ENCODE data around the gene NRDE2.
"Not testable (repeated sequence)": the region's sequence is repeated elsewhere in the genome, so short reads cannot be mapped to it uniquely, and the experiment has no call there.

Gene NRDE2

DNA sequence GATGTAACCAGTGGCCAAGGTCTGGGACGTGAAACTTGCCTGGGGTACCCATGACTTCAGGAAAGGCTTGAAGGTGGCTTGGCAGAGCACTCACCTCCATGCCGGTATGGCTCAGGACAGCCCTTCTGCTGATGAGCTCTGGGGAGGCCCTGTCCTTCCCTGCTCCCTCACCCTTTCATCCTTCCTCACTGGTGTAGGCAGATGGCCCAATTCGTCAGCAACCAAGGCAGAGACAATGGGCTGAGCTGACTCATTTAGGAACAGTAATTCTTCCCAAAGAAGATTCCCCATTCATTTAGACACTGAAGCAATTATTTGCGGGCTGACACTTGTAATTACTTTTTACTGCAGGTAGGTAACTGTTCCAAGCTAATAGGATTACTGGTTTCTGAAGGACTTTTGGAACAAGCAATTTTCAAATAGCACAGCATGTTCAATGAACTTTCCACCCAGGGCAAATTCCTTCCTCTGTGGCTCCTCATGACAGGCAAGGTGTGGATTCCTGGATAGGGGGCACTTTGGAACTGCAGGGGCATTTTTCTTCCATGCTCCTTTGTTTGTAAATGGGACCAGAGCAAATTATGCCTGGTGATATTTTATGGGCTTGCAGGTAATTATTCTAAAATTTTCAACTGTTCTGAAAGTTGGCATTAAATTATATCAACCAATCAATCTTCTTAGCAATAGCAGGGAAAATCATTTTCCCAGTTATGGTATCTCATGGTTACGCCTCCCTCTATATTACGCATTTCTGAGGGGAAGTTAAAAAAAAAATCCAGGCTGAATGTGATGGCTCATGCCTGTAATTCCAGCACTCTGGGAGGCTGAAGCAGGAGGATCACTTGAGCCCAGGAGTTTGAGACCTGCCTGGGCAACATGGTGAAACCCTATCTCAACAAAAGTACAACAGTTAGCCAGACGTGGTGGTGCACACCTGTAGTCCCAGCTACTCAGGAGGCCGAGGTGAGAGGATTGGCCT lies 24.1 kb upstream of the NRDE2 start:
- Mint-ChIP-seq H3K4me3 (no peak overlapping the region), H3K4me1 (ENCODE audit: low read depth) (no peaks in the 10 kb centered on the region), H3K36me3 (ENCODE audit: low read depth) (no peaks in the 10 kb centered on the region), H3K27ac (no peak overlapping the region), H3K9me3 (no peaks in the 10 kb centered on the region), H3K27me3 (peaks cover 5% of the 10 kb centered on the region)

DNA sequence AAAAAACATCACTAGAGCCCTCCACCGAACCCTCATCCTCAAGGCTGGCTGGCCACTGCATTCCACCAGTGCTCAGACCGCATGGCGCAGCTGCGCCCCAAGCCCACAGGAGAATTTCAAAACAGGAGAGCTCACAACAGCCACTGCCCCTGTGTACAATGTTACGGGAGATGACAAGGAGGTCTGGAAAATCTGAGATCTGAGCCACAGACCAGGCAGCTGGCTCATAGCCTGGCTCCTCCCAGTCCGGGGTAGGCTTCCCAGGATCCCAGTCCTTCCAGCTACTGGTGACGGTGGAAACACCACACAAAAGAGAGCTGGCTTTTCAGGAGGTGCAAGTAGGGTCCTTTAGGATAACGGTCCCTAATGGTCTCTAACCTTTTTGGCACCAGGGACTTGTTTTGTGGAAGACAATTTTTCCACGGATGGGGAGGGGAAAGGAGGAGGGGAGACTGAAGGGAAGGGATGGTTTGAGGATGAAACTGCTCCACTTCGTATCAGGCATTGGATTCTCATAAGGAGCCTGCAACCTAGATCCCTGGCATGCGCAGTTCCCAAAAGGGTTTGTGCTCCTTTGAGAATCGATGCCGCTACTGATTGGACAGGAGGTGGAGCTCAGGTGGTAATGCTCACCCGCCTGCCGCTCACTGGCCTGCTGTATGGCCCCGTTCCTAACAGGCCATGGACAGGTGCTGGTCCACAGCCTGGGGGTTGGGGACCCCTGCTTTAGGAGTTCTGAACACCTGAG lies 23.0 kb upstream of the NRDE2 start:
- peaks cover 3% of the 10 kb centered on the region for H3K4me1 Mint-ChIP-seq (ENCODE audit: low read depth)
- H3K4me3 Mint-ChIP-seq: no peak overlapping the region
- no peaks in the 10 kb centered on the region for H3K36me3 Mint-ChIP-seq (ENCODE audit: low read depth)
- no peak overlapping the region for H3K27ac Mint-ChIP-seq
- peaks cover 5% of the 10 kb centered on the region for H3K27me3 Mint-ChIP-seq
- H3K9me3 Mint-ChIP-seq: no peaks in the 10 kb centered on the region

DNA sequence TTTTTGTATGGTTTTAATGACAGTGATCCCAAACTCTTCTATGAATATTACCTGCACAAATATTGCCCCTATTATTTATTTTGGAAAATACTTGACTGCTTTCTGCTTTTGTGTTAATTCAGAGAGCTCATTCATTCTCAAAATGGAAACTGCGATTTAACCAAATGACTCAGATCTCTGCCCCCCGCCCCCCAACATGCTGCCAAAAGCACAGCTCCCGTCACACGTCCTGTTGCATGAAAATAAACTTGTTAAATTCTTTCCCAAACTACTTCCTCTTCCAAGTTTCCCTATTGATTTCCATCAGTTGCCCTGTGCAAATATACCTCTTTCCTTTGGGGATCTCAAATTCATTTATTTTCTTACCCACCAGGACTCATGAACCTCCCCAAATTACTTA lies 18.0 kb upstream of the NRDE2 start:
- Mint-ChIP-seq H3K27me3 (no peaks in the 10 kb centered on the region), H3K4me1 (ENCODE audit: low read depth) (peaks cover 4% of the 10 kb centered on the region), H3K9me3 (no peaks in the 10 kb centered on the region), H3K27ac (no peak overlapping the region), H3K36me3 (ENCODE audit: low read depth) (no peaks in the 10 kb centered on the region), H3K4me3 (no peak overlapping the region)

DNA sequence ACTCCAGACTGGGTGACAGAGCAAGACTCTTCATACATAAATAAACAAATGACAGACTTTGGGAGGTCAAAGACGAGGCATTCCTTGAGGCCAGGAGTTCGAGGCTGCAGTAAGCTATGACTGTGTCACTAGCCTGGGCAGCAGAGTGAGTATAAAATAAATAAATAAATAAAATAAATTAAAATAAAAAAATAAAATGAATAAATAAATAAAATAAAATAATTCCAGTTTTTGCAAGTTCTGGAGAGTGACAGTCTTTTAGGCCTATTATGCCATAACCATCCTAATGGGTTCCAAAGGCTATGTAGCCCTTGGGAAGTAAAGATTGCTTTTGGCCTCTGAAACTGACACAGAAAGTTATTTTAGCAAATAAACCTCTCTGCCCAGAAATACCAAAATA lies 16.5 kb upstream of the NRDE2 start:
- Mint-ChIP-seq H3K4me3 (no peak overlapping the region), H3K36me3 (ENCODE audit: low read depth) (no peaks in the 10 kb centered on the region), H3K9me3 (no peaks in the 10 kb centered on the region), H3K27ac (no peak overlapping the region), H3K27me3 (no peaks in the 10 kb centered on the region), H3K4me1 (ENCODE audit: low read depth) (peaks cover 4% of the 10 kb centered on the region)

DNA sequence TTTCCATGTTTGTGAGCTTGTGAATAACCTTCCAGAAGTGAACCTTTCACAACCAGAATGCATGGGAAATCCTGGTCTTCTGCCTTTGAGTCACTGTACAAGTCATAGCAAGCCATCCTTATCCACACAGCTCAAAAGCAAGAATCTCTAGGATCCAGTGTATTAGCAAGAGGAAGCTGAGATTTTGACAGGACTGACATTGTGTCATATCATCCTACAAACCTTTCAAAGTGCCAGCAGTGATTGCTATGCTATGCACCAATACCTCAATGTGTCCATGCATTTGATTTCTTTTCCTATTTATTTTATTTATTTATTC lies 13.5 kb upstream of the NRDE2 start:
- H3K9me3 Mint-ChIP-seq: no peaks in the 10 kb centered on the region
- H3K27me3 Mint-ChIP-seq: no peaks in the 10 kb centered on the region
- H3K4me3 Mint-ChIP-seq: no peak overlapping the region
- H3K36me3 Mint-ChIP-seq (ENCODE audit: low read depth): no peaks in the 10 kb centered on the region
- H3K27ac Mint-ChIP-seq: no peak overlapping the region
- peaks cover 4% of the 10 kb centered on the region for H3K4me1 Mint-ChIP-seq (ENCODE audit: low read depth)

DNA sequence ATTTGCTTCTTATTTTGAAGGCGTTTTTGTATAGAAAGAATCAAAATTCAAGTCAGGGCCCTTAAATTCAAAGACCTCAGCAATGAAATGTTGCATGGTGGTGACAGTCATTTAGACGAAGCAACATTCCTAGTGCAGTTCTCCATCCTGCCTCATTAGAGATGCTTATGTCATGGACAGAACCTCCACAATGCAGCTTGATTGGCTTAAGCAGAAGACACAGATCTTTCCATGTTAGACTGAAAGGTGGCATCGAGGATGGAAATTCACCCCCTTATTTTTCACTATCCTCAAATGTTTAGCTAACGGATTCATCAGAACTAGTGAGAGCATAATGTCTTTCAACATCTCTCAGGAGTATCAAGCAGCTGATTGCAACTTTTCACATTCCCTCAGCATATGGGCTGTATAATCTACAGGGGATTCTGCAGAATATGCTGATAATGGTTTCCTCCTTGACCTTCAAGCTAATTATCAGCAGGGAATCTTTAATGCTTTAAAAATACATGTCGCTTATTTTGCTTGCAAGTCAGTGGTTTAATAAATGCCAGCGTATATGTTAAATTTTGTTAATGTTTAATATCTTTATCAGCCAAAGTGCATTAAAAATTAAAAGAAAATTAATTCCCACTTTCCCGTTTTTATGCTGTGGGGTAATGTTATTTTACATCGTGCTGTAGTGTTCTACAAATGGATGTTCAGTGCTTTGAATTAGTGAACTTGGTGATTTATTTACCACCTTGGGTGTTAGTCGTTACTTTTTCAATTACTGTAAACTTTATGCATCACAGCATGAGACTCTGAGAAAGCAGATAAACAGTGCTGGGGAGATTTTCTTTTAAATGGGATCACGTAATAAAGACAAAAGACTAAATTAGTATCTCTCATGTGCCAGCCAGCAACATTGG lies 12.8 kb upstream of the NRDE2 start:
- no peaks in the 10 kb centered on the region for H3K9me3 Mint-ChIP-seq
- no peak overlapping the region for H3K27ac Mint-ChIP-seq

DNA sequence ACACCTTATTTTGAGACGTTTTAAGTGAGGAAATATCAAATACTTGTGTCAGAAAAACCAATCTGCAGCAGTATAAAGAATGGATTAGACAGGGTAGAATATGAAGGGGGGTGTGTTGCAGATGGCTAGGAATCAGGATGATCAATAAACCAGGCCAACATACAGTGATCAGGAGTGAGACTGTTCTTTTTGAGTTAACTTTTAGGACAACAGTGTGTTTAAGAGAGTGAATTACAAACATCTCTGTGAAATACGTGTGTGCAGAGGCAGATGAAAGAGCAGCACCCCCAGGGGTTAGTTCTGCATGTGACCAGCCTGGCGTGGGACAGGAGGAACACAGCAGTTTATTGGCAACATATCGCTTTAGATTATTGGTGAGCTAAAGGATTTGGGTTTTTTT lies 10.6 kb upstream of the NRDE2 start:
- Mint-ChIP-seq H3K4me1 (ENCODE audit: low read depth) (no peaks in the 10 kb centered on the region), H3K27ac (no peak overlapping the region), H3K27me3 (peaks cover 16% of the 10 kb centered on the region), H3K4me3 (no peak overlapping the region), H3K9me3 (no peaks in the 10 kb centered on the region), H3K36me3 (ENCODE audit: low read depth) (no peaks in the 10 kb centered on the region)

More for the DNA sequence above, 12.8 kb upstream of the NRDE2 start:
- Mint-ChIP-seq H3K27me3 (peaks cover 4% of the 10 kb centered on the region), H3K36me3 (ENCODE audit: low read depth) (no peaks in the 10 kb centered on the region), H3K4me1 (ENCODE audit: low read depth) (no peaks in the 10 kb centered on the region), H3K4me3 (no peak overlapping the region)

DNA sequence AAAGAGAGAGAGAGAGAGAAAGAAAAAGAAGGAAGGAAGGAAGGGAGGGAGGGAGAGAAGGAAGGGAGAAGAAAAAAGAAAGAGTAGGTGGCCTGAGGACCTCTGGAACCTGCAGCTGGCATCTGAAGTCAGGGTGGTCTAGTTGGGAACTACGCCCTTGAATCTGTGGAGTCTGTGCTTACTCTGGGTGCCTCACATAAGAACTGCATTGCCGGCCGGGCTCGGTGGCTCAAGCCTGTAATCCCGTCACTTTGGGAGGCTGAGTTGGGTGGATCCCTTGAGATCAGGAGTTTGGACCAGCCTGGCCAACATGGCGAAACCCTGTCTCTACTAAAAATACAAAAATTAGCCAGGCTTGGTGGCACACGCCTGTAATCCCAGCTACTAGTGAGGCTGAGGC lies 10.0 kb upstream of the NRDE2 start:
- Mint-ChIP-seq H3K4me1 (ENCODE audit: low read depth) (no peaks in the 10 kb centered on the region), H3K4me3 (no peak overlapping the region), H3K36me3 (ENCODE audit: low read depth) (no peaks in the 10 kb centered on the region), H3K27ac (no peak overlapping the region), H3K27me3 (peaks cover 21% of the 10 kb centered on the region), H3K9me3 (no peaks in the 10 kb centered on the region)

DNA sequence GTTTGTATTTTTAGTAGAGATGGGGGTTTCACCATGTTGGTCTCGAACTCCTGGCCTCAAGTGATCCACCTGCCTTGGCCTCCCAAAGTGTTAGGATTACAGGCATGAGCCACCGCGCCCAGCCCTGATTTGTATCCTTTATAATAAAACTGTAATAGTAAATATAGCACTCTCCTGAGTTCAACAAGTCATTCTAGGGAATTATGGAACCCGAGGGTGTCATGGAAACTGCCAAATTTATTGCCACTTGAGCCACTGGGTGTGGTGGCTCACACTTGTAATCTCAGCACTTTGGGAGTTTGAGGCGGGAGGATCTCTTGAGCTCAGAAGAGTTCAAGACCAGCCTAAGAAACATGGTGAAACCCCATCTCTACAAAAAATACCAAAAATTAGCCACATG lies 9.5 kb upstream of the NRDE2 start:
- H3K27ac Mint-ChIP-seq; H3K36me3 Mint-ChIP-seq (ENCODE audit: low read depth); H3K9me3 Mint-ChIP-seq; H3K4me3 Mint-ChIP-seq; H3K4me1 Mint-ChIP-seq (ENCODE audit: low read depth): not testable (repeated sequence)
- peaks cover 22% of the 10 kb centered on the region for H3K27me3 Mint-ChIP-seq

DNA sequence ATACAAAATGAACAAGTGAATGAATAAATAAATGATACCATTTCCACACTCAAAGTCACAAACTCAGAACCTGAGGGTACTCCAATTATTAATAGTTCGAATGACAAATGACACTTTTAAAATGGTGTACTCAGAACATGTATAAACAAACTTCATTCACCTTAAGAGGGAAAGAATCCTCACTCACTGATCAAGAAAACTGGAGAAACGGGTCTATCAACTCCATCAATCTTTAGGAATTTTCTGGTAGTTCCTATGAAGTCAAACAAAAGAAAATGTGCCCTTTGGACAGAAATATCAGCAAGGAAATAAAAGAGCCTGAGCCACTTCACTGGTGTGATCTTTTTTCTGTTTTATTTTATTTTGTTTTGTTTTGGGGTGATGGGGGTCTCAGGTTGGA lies 5.2 kb upstream of the NRDE2 start:
- peaks cover 7% of the 10 kb centered on the region for H3K4me1 Mint-ChIP-seq (ENCODE audit: low read depth)
- H3K27me3 Mint-ChIP-seq: peaks cover 32% of the 10 kb centered on the region
- no peaks in the 10 kb centered on the region for H3K9me3 Mint-ChIP-seq
- H3K4me3 Mint-ChIP-seq: no peak overlapping the region
- H3K36me3 Mint-ChIP-seq (ENCODE audit: low read depth): no peaks in the 10 kb centered on the region
- no peak overlapping the region for H3K27ac Mint-ChIP-seq

DNA sequence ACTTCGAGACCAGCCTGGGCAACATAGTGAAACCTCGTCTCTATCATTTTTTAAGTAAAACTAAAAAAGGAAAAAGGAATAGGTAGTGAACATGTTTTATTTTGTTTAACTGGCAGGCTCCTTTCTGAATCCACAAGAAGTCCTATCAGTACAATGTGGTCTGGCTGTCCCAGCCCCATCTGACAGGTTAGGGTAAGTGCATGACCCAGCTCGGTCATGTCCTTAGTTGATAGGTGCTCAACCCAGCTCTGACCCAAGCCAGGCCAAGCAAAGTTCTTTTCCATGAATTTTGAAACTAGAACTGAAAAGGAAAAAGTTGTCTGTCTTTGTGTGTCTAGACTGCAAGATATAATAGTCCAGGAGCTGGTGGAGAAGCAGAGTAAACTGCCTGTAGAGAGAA lies 4.7 kb upstream of the NRDE2 start:
- Mint-ChIP-seq H3K27ac (no peak overlapping the region), H3K4me3 (no peak overlapping the region), H3K27me3 (peaks cover 32% of the 10 kb centered on the region), H3K36me3 (ENCODE audit: low read depth) (peaks cover under 1% of the 10 kb centered on the region), H3K9me3 (no peaks in the 10 kb centered on the region), H3K4me1 (ENCODE audit: low read depth) (peaks cover 13% of the 10 kb centered on the region)

DNA sequence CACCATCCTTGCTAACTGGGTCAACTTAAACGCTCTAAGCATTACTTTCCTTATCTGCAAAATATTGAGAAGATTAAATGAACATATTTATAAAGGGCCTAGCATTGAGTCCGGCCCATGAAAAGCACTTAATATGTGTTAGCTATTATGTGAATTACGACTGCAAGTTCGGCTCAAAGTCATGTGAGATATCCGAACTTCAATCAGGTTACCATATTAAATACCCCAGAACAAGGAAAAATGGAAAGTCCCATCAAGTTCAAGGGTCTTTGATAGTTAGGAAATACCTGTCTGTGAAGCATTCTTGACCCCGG lies 487 bp upstream of the NRDE2 start:
- H3K27ac Mint-ChIP-seq: peak overlapping the region; percentile 94
- H3K36me3 Mint-ChIP-seq (ENCODE audit: low read depth): peaks cover 22% of the 10 kb centered on the region
- no peaks in the 10 kb centered on the region for H3K9me3 Mint-ChIP-seq
- peak overlapping the region; percentile 87 for H3K4me3 Mint-ChIP-seq
- H3K4me1 Mint-ChIP-seq (ENCODE audit: low read depth): peaks cover 34% of the 10 kb centered on the region
- H3K27me3 Mint-ChIP-seq: peaks cover 15% of the 10 kb centered on the region

DNA sequence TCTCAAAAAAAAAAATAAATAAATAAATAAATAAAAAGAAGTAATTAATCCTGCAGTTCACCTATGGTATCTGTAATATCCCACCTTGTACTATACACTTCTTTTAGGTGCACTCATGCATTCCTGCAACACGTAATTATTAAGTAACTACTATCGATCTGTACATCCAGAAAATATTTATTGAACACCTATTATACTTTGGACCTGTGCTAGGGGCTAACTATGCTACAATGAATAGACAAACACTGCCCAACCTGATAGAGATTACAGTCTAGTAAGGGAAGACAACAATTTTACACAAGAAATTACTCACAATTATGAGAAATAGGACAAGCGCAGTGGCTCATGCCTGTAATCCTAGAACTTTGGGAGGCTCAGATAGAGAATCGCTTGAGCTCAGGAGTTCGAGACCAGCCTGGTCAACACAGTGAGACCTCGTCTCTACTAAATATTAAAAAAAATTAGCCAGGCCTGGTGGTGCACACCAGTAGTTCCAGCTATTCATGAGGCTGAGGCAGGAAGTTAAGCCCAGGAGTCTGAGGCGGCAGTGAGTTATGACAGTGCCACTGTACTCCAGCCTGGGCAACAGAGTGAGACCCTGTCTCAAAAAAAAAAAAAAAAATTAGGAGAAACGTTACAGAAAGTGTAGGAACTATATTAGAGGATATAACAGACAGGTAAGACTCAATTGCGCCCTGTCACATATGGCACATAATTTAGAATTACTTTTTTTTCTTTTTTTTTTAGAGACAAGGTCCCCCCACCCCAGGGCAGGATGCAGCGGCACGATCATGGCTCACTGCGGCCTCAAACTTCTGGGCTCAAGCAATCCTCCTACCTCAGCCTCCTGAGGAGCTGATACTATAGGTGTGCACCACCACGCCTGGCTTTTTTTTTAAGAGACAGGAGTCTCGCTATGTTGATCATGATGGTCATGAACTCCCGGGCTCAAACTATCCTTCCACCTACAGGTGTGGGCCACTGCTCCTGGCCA lies 1.2 kb downstream of the NRDE2 start:
- Mint-ChIP-seq H3K27me3 (peaks cover 3% of the 10 kb centered on the region), H3K36me3 (ENCODE audit: low read depth) (peaks cover 26% of the 10 kb centered on the region), H3K9me3 (no peaks in the 10 kb centered on the region), H3K4me3 (peak overlapping the region; percentile 87), H3K27ac (peak overlapping the region; percentile 94), H3K4me1 (ENCODE audit: low read depth) (peaks cover 40% of the 10 kb centered on the region)

DNA sequence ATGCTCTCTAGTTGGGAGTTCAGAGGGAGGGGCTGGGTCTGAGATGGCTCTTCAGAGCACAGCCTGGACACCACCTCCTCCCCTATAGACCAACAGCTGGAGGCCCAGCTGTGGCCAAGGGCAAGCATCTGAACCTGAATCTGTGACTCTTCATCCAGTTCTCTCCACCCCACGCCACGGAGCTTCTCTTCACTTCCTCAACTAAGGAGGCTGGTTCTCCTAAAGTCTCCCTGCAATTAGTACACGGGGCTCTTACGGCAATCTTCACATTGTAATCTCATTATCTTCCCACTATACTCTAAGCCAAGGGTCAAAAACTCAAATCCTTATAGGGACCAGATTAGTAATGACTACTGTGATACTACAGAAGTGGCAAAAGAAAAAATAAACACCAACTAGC lies 9.8 kb downstream of the NRDE2 start:
- H3K27me3 Mint-ChIP-seq: no peaks in the 10 kb centered on the region
- H3K4me3 Mint-ChIP-seq: no peak overlapping the region
- peaks cover 52% of the 10 kb centered on the region for H3K36me3 Mint-ChIP-seq (ENCODE audit: low read depth)
- peaks cover 7% of the 10 kb centered on the region for H3K9me3 Mint-ChIP-seq
- H3K4me1 Mint-ChIP-seq (ENCODE audit: low read depth): peaks cover 39% of the 10 kb centered on the region
- no peak overlapping the region for H3K27ac Mint-ChIP-seq
